ENCODE data around the gene CEP41.

The CEP41 gene

DNA sequence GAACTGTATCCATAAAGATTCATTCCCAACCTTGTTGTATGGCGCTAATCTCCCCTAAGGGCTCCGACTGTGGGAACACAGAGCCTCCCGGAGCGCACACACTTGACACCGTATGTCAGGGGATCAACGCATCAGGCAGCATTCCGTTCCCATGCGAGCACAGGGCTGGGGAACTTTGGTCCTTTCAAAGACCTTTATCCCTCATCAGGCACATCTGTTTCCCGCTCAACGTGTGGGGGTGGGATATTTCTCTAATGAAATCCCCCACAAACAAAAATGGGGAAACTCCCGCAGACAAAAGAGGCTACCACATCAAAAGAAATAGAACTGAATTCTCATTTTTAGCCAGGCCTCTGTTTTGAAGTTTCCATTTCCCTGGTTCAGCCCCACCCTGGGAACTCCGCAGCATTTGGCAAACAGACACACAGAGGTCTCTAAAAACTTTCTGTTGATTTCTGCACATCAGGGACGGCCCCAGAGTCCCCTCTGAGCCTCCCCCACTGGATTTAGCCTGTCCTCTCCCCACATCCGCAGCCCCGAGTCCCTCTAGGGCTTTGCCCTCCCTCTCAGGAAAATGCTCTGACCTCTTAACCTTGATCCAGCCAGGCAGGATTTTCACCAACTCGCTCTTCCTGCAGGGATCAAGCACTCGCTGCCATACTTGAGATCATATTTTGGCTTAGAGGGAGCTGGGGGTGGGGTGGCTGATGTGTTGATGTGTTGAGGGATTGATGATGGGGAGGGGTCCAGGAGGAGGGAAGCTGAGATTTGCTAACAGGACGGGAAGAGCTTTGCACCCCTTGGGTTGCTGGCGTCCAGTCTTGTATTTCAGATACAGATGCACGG lies 89.6 kb downstream of the CEP41 start:
- DNase-seq (ENCODE audit: low read depth in 2 of 2), result no peak

DNA sequence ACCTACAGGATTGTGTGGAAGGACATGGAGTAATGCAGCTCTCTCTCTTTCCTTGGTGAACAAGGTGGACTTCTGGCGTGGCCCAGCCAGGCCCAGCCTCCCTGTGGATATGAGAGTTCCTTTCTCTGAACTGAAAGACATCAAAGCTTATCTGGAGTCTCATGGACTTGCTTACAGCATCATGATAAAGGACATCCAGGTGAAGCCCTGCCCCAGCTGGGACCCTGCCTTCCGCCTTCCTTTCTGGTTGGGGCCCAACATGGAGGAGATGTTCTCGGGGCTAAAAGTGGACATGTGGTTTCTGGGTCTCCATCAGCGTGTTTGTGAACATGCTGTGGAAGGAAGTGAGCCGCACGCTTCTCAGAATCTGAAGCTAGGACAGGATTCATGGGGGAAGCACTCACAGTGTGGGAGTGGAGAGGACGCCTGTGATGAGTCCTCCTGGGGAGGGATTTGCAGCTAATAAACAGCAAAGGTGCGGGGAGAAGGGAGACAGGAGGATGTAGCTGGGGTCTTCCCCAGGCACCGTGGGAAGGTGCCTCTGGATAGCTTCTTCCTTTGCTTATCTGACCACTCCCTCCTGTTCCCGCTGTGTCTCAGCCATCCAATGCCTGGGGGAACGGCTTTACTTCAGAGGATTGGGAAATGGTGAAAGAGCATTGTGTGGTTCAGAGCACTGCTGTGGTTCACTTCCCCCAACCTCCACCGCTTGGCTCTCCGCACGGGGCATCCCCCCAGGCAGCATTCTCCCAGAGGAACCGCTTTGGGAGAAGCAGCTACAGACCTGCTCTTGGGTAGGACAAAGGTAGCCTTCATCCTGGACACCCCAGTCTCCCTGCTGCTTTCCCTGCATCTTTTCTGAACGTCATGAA lies 90.7 kb downstream of the CEP41 start:
- no peak for DNase-seq (ENCODE audit: low read depth in 2 of 2)

GRCh38 chr7:130346941-130347340 lies 93.9 kb downstream of the CEP41 start:
- DNase-seq (ENCODE audit: low read depth in 2 of 2), result no peak

- no peak for DNase-seq (ENCODE audit: low read depth in 2 of 2)
These were observed 94.5 kb downstream of the CEP41 start for GRCh38 chr7:130346177-130346905.

DNA sequence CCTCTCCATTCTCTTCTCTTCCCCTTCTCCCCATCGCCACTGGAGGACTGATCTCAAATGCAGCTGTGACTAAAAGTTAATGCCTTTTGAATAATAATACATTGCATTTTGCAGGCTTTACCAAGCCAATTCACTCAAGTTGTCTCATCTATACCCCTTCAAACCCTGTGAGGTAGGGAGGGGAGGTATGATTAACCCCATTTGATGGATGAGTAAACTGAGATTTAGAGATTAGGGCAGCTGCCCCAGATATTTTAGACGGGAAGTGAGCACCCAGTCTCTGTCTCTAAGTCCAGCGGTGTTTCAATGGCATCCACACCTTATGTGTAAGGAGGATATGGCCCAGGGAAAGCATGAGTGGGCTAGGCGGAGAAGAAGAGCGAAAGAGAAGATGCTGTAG lies 95.1 kb downstream of the CEP41 start:
- no peak for DNase-seq (ENCODE audit: low read depth in 2 of 2)

- no peak for DNase-seq (ENCODE audit: low read depth in 2 of 2)
These were observed 95.7 kb downstream of the CEP41 start for GRCh38 chr7:130345136-130345535.

GRCh38 chr7:130344271-130344866 lies 96.4 kb downstream of the CEP41 start, which contains the start of gene CPA5:
Gene CPA5, plus strand, starts transcription at chr7:130344816. Its CDS starts 1,670 bp downstream, at chr7:130346486.
- DNase-seq (ENCODE audit: low read depth in 2 of 2), result no peak

Data from stimulated activated CD4-positive, alpha-beta T cell treated with anti-CD3 and anti-CD28 coated beads, Interleukin-4, amount 100 ng/mL, for 48 hours (primary cell).